Caki2 (cell line): ENCODE results near the gene DMC1. TPM values are rescaled to one million over a fixed set of nuclear protein-coding genes. Genes with fewer than 3 reads are reported as not detected.
"Not testable (repeated sequence)": the region's sequence is repeated elsewhere in the genome, so short reads cannot be mapped to it uniquely, and the experiment has no call there.

ENCODE experiments used
- DNase-seq: peaks from one replicate; pipeline ENCODE4 v3.0.0-alpha.2; 2015; ENCODE audit warnings: low read depth
- in situ Hi-C: cut with HindIII; loops from 2 replicates; pipeline ENCODE4 v1.10.0; 2016; ENCODE audit warnings: low sequenced_read_pairs, low pct_unique_long_range_greater_than_20kb, mixed read lengths
- total RNA-seq: library from RNA; depleted of rRNA; stranded (reverse); fragments of >200 nt; shearing (Covaris generic); gene quantifications from 2 replicates; pipeline ENCODE4 v1.2.3, GENCODE V29; 2014; ENCODE audit warnings: low replicate concordance; rRNA removed

The DMC1 gene, protein sequence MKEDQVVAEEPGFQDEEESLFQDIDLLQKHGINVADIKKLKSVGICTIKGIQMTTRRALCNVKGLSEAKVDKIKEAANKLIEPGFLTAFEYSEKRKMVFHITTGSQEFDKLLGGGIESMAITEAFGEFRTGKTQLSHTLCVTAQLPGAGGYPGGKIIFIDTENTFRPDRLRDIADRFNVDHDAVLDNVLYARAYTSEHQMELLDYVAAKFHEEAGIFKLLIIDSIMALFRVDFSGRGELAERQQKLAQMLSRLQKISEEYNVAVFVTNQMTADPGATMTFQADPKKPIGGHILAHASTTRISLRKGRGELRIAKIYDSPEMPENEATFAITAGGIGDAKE
- 2.5 and 19.8 TPM in 2 replicates for total RNA-seq

DNA sequence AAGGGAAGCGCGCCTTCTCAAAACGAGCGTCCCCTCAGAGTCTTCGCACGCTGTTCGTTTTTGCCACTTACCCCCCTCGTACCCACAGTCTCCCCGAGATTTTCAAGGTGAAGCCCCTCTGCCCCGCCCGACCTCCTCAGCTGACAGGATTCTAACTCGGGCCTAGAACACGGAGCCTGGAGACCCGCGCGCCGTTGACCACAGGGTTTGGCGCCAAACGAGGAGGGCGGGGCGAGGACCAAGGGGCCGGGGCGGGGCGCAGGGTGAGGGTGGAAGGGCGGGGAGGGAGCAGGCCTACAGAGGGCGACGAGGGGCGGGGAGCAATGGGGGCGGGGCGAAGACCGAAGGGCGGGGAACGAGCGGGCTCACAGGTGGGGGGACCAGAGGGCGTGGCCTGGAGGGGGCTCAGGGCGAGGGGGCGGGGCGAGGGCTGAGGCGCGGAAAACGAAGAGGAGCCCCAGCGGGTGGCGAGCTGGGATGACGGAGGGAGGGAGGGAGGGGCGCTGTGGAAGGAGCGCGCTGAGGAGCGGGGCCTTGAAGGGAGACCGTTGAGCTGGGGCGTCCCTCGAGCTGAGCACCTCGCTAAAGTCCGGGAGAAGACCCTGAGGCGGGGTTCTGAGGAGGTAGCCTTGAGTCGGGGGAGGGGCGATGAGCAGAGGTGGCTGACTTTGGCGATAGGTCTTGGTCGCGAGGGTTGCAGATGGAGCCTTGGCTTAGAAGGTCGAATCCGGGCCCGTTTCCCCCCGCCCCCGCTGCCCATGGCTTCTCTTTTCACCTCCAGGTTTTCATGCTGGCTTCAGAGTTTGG is at the start of gene DMC1:
DMC1 (minus strand) TSS at position 212 of the 807 bp plus-strand sequence. CDS start 1,927 bp downstream, outside the sequence.
- peak; percentile 74 for DNase-seq
- in situ Hi-C loops = no loop called here

GRCh38 chr22:38618682-38619081 is 48.7 kb upstream of the DMC1 start:
- in situ Hi-C loops = no loop called here
- DNase-seq = no peak

DNA sequence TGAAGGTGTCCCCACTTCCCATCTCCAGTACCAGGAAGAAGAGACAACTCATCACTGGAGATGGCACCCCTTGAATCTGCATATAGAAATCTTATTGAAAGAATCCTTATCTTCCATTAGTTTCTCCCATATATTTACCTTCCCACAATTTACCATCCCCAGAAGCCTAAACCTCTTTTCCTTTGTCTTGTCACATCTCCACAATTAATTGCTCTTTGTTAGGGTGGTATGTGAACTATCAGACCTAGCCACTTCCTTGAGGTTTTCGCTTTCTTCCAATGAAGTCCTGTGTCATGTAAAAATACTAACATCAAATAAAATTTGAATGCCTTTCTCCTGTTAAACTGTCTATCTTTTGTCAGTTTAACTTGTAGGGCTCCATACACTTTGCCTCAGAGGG is 48.3 kb upstream of the DMC1 start:
- in situ Hi-C loops = no loop called here
- no peak for DNase-seq

GRCh38 chr22:38615064-38615405 is 45.1 kb upstream of the DMC1 start:
- in situ Hi-C loops = not testable (repeated sequence)

DNA sequence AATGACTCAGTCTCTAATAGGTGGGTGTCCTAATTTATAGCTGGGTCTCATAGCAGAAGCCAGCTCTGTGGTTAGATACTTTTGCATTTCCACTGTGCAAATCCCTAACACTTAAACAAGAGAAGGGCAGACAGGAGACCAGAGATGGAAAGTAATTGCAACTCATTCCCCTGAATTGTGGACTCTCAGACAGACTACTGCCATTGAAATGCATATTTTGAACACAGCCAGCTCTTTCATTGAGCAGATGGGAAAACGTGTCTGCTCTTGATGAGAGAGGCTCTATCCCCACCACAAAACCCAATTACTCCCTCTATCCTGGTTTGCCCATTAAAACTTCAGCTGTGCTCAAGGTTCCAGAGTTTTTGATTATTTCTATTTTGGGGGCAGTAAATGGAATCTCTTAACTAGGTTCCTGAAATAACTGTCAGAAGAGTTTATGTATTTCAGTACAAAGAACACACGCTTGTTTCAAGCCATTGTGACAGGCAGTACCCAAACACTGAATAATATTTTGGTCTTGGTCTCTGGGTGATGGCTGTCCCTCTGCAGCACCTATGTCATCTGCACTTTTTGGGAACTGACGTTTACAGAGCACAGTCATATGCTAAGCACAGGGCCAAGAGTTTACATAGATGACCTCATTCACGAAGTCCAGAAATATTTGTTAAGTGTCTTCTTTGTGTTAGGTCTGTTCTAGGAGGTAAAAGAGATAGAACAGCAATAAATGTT is 44.5 kb upstream of the DMC1 start:
- in situ Hi-C loops = no loop called here
- no peak for DNase-seq

More at GRCh38 chr22:38615064-38615405, 45.1 kb upstream of the DMC1 start:
- DNase-seq = not testable (repeated sequence)

GRCh38 chr22:38613588-38613987 is 43.6 kb upstream of the DMC1 start:
- in situ Hi-C loops = no loop called here
- no peak for DNase-seq

DNA sequence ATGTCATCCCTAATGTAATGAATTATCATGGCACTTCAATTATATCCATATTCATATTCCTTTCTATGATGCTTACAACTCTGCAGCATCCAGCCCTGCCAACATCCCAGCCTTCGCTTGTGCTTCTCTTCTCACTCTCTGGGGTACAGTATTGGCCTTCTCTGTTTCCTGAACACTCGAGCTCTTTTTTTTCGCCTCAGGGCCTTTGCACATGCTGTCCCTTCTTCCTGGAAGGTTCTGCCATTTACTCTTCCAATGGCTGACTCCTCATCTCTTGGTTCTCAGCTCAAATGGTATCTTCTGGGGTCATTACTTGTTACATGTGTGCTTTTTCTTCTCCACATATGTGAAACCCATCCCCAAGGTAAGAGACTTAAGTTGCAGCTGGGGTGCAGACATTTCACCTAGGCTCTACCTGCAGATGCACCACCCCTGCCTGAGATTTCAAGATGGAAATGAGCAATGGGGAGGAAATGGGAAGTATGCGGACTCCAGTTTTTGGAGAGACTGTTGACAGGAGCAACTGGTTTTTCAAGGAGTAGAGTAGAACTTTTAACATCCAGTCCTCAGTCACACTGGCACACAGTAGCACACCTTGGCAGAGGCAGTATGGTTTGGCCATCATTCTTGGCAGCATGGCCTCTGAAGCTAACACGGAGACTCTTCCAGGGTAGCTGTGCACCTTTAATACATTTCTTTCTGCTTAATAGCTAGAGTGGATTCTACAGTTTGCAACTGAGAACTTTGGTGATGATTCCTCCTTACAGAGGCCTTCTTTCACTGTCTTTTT is 42.4 kb upstream of the DMC1 start:
- DNase-seq = no peak
- in situ Hi-C loops = no loop called here

GRCh38 chr22:38611559-38611958 is 41.6 kb upstream of the DMC1 start:
- no peak for DNase-seq
- in situ Hi-C loops = no loop called here

- no peak for DNase-seq
- in situ Hi-C loops = no loop called here
These were observed 40.3 kb upstream of the DMC1 start for GRCh38 chr22:38610234-38610633.

DNA sequence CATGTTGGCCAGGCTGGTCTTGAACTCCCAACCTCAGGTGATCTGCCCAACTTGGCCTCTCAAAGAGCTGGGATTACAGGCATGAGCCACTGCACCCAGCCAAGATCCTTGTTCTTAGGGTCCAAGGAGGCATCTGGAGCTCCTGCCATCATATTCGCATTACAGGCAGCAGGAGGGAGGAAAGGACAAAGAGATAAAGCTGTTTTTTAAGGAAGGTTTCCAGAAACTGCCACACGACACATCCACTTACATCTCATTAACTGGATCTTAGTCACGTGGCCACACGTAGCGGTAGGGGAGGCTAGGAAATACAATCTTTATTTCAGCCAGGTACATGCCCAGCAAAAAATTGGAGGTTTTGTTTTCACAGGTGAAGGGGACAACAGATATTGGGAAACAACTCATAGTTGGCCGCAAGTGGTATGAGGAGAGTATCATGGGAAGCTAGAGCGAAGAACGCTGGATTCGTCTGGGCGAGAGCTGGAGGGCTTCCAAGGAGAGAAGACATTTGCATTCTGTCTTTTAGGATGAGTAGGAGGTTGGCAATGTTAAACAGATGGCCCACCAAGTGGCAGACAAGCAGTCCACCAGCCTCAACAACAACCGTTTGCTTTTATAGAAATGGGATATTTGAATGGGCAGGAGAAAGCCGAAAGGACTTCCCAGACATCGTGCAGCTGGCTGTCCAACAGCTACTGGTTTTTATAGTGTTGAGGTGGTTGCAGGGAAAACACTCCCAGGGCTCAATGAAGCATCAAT is 39.2 kb upstream of the DMC1 start:
- no peak for DNase-seq
- in situ Hi-C loops = no loop called here

- in situ Hi-C loops = no loop called here
- DNase-seq = no peak
These were observed 37.7 kb upstream of the DMC1 start for GRCh38 chr22:38607680-38608079.

DNA sequence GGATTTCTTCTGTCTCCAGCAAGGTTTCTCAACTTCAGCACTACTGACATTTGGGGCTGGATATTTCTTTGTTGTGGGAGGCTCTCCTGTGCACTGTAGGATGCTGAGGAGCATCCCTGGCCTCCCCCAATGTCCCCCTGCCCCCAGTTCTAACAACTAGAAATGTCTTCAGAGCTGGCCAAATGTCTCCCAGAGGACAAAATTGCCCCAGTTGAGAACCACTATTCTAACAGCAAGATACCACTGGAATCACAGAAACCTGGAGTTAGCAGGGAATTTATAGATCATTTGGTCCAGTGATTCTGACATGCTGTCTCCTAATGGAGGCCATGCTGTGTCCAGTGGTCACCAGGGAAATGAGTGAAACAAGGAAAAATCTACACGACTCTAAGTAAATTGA is 32.2 kb upstream of the DMC1 start:
- DNase-seq = no peak
- in situ Hi-C loops = no loop called here

GRCh38 chr22:38601221-38601764 is 31.3 kb upstream of the DMC1 start:
- in situ Hi-C loops = no loop called here
- no peak for DNase-seq

GRCh38 chr22:38599466-38599865 is 29.5 kb upstream of the DMC1 start:
- in situ Hi-C loops = no loop called here
- DNase-seq = no peak

DNA sequence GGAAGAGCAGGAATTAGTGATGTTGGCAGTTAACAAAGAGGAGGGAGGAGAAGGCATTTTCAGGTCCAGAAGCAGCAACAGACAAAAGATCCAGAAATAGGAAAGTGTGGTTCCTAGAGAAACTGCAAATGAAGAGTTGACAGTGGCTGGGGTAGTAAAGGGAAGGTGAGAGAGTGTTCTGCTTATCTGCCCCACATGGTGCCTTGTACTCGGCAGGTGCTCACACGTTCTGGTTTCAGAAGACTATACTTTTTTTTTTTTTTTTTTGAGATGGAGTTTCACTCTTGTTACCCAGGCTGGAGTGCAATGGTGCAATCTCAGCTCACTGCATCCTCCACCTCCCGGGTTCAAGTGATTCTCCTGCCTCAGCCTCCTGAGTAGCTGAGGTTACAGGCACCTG is 12.9 kb upstream of the DMC1 start:
- DNase-seq, in situ Hi-C loops: not testable (repeated sequence)

GRCh38 chr22:38578505-38578904 is 8.5 kb upstream of the DMC1 start:
- in situ Hi-C loops = no loop called here
- no peak for DNase-seq

GRCh38 chr22:38572065-38572464 is 2.1 kb upstream of the DMC1 start:
- peak; percentile 38 for DNase-seq
- in situ Hi-C loops = no loop called here
